ENCODE measurements around the gene HSD3B2.

DNA sequence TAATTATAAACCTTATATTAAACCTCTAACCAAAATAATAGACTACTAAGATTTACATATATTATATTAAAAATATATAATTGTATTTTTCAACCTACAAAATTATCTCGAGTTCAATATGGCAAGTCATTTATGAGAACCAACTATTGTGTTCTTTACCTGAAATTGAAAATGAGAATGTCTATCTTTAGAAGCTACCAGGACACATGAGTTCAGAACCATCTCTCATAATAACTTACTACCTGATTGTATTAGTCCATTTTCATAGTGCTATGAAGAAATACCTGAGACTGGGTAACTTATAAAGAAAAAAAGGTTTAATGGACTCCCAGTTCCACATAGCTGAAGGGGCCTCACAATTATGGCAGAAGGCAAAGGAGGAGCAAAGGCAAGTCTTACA is 39.6 kb upstream of the HSD3B2 start:
- TF ChIP-seq FOSL1 (IDR thresholded peaks at IDR 0.05; ENCODE audit: insufficient read depth, low read depth, low read length): no peak
- TF ChIP-seq SP2 (IDR thresholded peaks at IDR 0.05; ENCODE audit: low read length): no peak
- no peak for TF ChIP-seq MAFK (IDR thresholded peaks at IDR 0.05; ENCODE audit: low read depth, low read length)
- TF ChIP-seq, protein P1, sequence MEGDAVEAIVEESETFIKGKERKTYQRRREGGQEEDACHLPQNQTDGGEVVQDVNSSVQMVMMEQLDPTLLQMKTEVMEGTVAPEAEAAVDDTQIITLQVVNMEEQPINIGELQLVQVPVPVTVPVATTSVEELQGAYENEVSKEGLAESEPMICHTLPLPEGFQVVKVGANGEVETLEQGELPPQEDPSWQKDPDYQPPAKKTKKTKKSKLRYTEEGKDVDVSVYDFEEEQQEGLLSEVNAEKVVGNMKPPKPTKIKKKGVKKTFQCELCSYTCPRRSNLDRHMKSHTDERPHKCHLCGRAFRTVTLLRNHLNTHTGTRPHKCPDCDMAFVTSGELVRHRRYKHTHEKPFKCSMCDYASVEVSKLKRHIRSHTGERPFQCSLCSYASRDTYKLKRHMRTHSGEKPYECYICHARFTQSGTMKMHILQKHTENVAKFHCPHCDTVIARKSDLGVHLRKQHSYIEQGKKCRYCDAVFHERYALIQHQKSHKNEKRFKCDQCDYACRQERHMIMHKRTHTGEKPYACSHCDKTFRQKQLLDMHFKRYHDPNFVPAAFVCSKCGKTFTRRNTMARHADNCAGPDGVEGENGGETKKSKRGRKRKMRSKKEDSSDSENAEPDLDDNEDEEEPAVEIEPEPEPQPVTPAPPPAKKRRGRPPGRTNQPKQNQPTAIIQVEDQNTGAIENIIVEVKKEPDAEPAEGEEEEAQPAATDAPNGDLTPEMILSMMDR (IDR thresholded peaks at IDR 0.05; ENCODE audit: control extremely low read depth in 1 of 3, insufficient read depth in 1 of 3, low read depth in 1 of 3, low read length in 3 of 3): no peak
- TF ChIP-seq, protein P2, sequence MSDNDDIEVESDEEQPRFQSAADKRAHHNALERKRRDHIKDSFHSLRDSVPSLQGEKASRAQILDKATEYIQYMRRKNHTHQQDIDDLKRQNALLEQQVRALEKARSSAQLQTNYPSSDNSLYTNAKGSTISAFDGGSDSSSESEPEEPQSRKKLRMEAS (IDR thresholded peaks at IDR 0.05): no peak
- TF ChIP-seq NRF1 (IDR thresholded peaks at IDR 0.05; ENCODE audit: low read depth, low read length): no peak
- no peak for TF ChIP-seq TEAD4 (IDR thresholded peaks at IDR 0.05; ENCODE audit: low read depth, low read length)
- no peak for TF ChIP-seq ATF3 (IDR thresholded peaks at IDR 0.05; ENCODE audit: insufficient read depth, low read depth, low read length)
- TF ChIP-seq SAP30 (IDR thresholded peaks at IDR 0.05; ENCODE audit: insufficient read depth, insufficient replicate concordance, low read length): no peak
- no peak for TF ChIP-seq CEBPB (IDR thresholded peaks at IDR 0.05; ENCODE audit: low read depth, low read length)
- TF ChIP-seq BACH1 (IDR thresholded peaks at IDR 0.05; ENCODE audit: low read length): no peak

All from H1 (cell line).